H1 (cell line): Measurements from ENCODE around the gene PTPA. TPM values are rescaled to one million over a fixed set of nuclear protein-coding genes. Genes with fewer than 3 reads are reported as not detected.

Source experiments
- CTCF ChIA-PET: fragments of 300-600 bp; sonication (Branson Sonifier 250); formaldehyde crosslinking; loops from one replicate; lab custom pipeline; 2021; ENCODE audit not compliant: partially characterized antibody; lab: Charles Lee
- POLR2A ChIA-PET: fragments of 300-600 bp; sonication (Branson Sonifier 250); formaldehyde crosslinking; loops from one replicate; lab custom pipeline; 2021; ENCODE audit warnings: inconsistent platforms; ENCODE audit not compliant: partially characterized antibody; lab: Charles Lee
- DNase-seq, 2 experiments: peaks; one replicate each; pipeline versions ENCODE4 v3.0.0 to v3.0.0-alpha.2; 2010 to 2022; ENCODE audit warnings: low spot score in 2 of 2, low read depth in 1 of 2, mixed read lengths in 1 of 2
- FAIRE-seq: peaks from 2 replicates; lab custom pipeline; 2011; peaks lifted over from hg19 to GRCh38; lab: Jason Lieb, UNC
- H2AFZ ChIP-seq: 2 replicates; pipeline ENCODE4 v1.8.1; 2012; ENCODE audit warnings: low read length, inconsistent platforms
- H2AK5ac ChIP-seq: 2 replicates; pipeline ENCODE4 v1.6.1; 2013; ENCODE audit warnings: low read depth, low read length
- H2BK120ac ChIP-seq: replicated peaks from 2 replicates; pipeline ENCODE3; 2013; ENCODE audit warnings: low read depth, low read length, inconsistent platforms
- H2BK12ac ChIP-seq: 2 replicates; pipeline ENCODE4 v1.6.1; 2013; ENCODE audit warnings: low read depth, low read length
- H2BK15ac ChIP-seq: 2 replicates; pipeline ENCODE4 v1.6.1; 2013; ENCODE audit warnings: low read length
- H2BK20ac ChIP-seq: 2 replicates; pipeline ENCODE4 v1.6.1; 2013; ENCODE audit warnings: low read length
- H2BK5ac ChIP-seq: 2 replicates; pipeline ENCODE4 v1.6.1; 2013; ENCODE audit warnings: low read depth, low read length
- H3K14ac ChIP-seq: 2 replicates; pipeline ENCODE4 v1.6.1; 2013; ENCODE audit warnings: inconsistent platforms; ENCODE audit not compliant: insufficient read length
- H3K18ac ChIP-seq: 2 replicates; pipeline ENCODE4 v1.6.1; 2013; ENCODE audit warnings: low read length; ENCODE audit errors: extremely low read depth
- H3K23ac ChIP-seq: 2 replicates; pipeline ENCODE4 v1.6.1; 2013; ENCODE audit warnings: inconsistent platforms; ENCODE audit not compliant: insufficient read length
- H3K23me2 ChIP-seq: 2 replicates; pipeline ENCODE4 v1.6.1; 2013; ENCODE audit warnings: low read depth, low read length
- H3K27ac ChIP-seq: 2 replicates; pipeline ENCODE4 v1.6.1; 2011; ENCODE audit warnings: low read depth, low read length, inconsistent platforms
- H3K27me3 ChIP-seq, 4 experiments: replicated peaks in 1 of 4; 1 replicate in 1 of 4; 2 replicates in 3 of 4; pipeline versions ENCODE4 v1.6.1 to v1.8.1; 2011 to 2013; ENCODE audit warnings: low read length in 3 of 4, mild to moderate bottlenecking in 3 of 4, inconsistent platforms in 2 of 4, mixed read lengths in 2 of 4, moderate library complexity in 1 of 4; ENCODE audit not compliant: control insufficient read depth in 3 of 4, insufficient read depth in 3 of 4; ENCODE audit errors: extremely low read depth in 1 of 4
- H3K36me3 ChIP-seq, 4 experiments: 2 replicates each; pipeline versions ENCODE4 v1.6.1 to v1.8.1; 2011 to 2013; ENCODE audit warnings: mild to moderate bottlenecking in 4 of 4, low read length in 3 of 4, moderate library complexity in 2 of 4, control low read depth in 1 of 4, inconsistent platforms in 1 of 4; ENCODE audit not compliant: insufficient read depth in 4 of 4, control insufficient read depth in 2 of 4
- H3K4ac ChIP-seq: replicated peaks from 2 replicates; pipeline ENCODE3; 2013; ENCODE audit warnings: low read length, low read depth, mixed read lengths, inconsistent platforms; ENCODE audit not compliant: insufficient read length
- H3K4me1 ChIP-seq, 4 experiments: replicated peaks in 1 of 4; 1 replicate in 1 of 4; 2 replicates in 3 of 4; pipeline versions ENCODE4 v1.6.1 to v1.8.1; 2011 to 2013; ENCODE audit warnings: low read length in 3 of 4, inconsistent platforms in 2 of 4, mixed read lengths in 1 of 4; ENCODE audit not compliant: insufficient read depth in 4 of 4, control insufficient read depth in 3 of 4
- H3K4me2 ChIP-seq, 2 experiments: 2 replicates each; pipeline versions ENCODE4 v1.6.1 to v1.8.1; 2011 to 2013; ENCODE audit warnings: low read depth in 2 of 2, low read length in 2 of 2, control low read depth in 1 of 2, inconsistent platforms in 1 of 2, mild to moderate bottlenecking in 1 of 2; ENCODE audit not compliant: insufficient read depth in 1 of 2
- H3K4me3 ChIP-seq, 4 experiments: fragments of 200-600, 300-600 bp in 1 of 4; sonication (generic), shearing (Covaris generic), sonication (Bioruptor Twin) in 1 of 4; 2 replicates each; pipeline versions ENCODE4 v1.5.1 to v1.8.1; 2011 to 2016; ENCODE audit warnings: low read length in 4 of 4, low read depth in 3 of 4, control low read depth in 2 of 4, inconsistent platforms in 2 of 4, mild to moderate bottlenecking in 2 of 4, mixed read lengths in 1 of 4, moderate library complexity in 1 of 4; ENCODE audit not compliant: insufficient read depth in 2 of 4; ENCODE audit errors: extremely low read depth in 1 of 4
- H3K56ac ChIP-seq: replicated peaks from 2 replicates; pipeline ENCODE3; 2013; ENCODE audit warnings: low read depth, mild to moderate bottlenecking, mixed read lengths, low read length, inconsistent platforms; ENCODE audit not compliant: insufficient read length
- H3K79me1 ChIP-seq: 2 replicates; pipeline ENCODE4 v1.6.1; 2013; ENCODE audit warnings: low read depth, low read length, control low read depth
- H3K79me2 ChIP-seq, 2 experiments: 2 replicates each; pipeline versions ENCODE4 v1.6.1 to v1.8.1; 2012 to 2013; ENCODE audit warnings: low read length in 2 of 2, mild to moderate bottlenecking in 2 of 2, inconsistent platforms in 1 of 2; ENCODE audit not compliant: insufficient read depth in 2 of 2, control insufficient read depth in 1 of 2
- H3K9ac ChIP-seq, 4 experiments: replicated peaks in 1 of 4; 1 replicate in 1 of 4; 2 replicates in 3 of 4; pipeline versions ENCODE4 v1.6.1 to v1.8.1; 2011 to 2013; ENCODE audit warnings: low read depth in 3 of 4, low read length in 3 of 4, control low read depth in 2 of 4, mild to moderate bottlenecking in 2 of 4, moderate library complexity in 2 of 4, inconsistent platforms in 1 of 4; ENCODE audit errors: extremely low read depth in 1 of 4
- H3K9me3 ChIP-seq, 2 experiments: 2 replicates each; pipeline versions ENCODE4 v1.6.1 to v1.8.1; 2012 to 2013; ENCODE audit warnings: mild to moderate bottlenecking in 2 of 2, moderate library complexity in 2 of 2, control low read depth in 1 of 2, inconsistent platforms in 1 of 2, low read depth in 1 of 2, low read length in 1 of 2, mixed read lengths in 1 of 2; ENCODE audit not compliant: insufficient read depth in 2 of 2
- H4K20me1 ChIP-seq, 2 experiments: replicated peaks in 1 of 2; 2 replicates each; pipeline versions ENCODE3 to v1.8.1; 2011 to 2013; ENCODE audit warnings: inconsistent platforms in 2 of 2, low read length in 2 of 2, mild to moderate bottlenecking in 1 of 2; ENCODE audit not compliant: insufficient read depth in 2 of 2, control insufficient read depth in 1 of 2
- H4K5ac ChIP-seq: 2 replicates; pipeline ENCODE4 v1.6.1; 2013; ENCODE audit warnings: low read length, low read depth, mixed read lengths, inconsistent platforms; ENCODE audit not compliant: insufficient read length
- H4K8ac ChIP-seq: 2 replicates; pipeline ENCODE4 v1.8.0; 2013; ENCODE audit warnings: mild to moderate bottlenecking, moderate library complexity, low read length, inconsistent platforms; ENCODE audit not compliant: insufficient read depth; ENCODE audit errors: extremely low read depth
- H4K91ac ChIP-seq: replicated peaks from 2 replicates; pipeline ENCODE3; 2013; ENCODE audit warnings: low read length, mixed read lengths, inconsistent platforms; ENCODE audit not compliant: insufficient read length
- EP300 ChIP-seq, 2 experiments: IDR thresholded peaks; 1 replicate in 1 of 2; 2 replicates in 1 of 2; pipeline ENCODE4 v1.6.1; 2011 to 2012; ENCODE audit warnings: low read depth in 2 of 2, low read length in 2 of 2, mild to moderate bottlenecking in 2 of 2, borderline replicate concordance in 1 of 2, inconsistent platforms in 1 of 2, moderate library complexity in 1 of 2
- GABPA ChIP-seq: IDR thresholded peaks from 2 replicates; pipeline ENCODE4 v1.6.1; 2011; ENCODE audit warnings: mild to moderate bottlenecking, low read length, moderate library complexity, borderline replicate concordance; ENCODE audit not compliant: insufficient read depth
- HDAC2 ChIP-seq, 2 experiments: fragments of 300-600 bp in 1 of 2; sonication (generic) in 1 of 2; IDR thresholded peaks; 2 replicates each; pipeline ENCODE4 v1.6.1; 2011 to 2012; ENCODE audit warnings: low read depth in 2 of 2, low read length in 2 of 2, mild to moderate bottlenecking in 2 of 2, moderate library complexity in 2 of 2, borderline replicate concordance in 1 of 2, inconsistent platforms in 1 of 2
- WGBS, 2 experiments: shearing (Covaris generic) in 1 of 2; methylation state at CpG; one replicate each; pipeline versions ENCODE4 v1.1.6 to v1.1.7; 2013 to 2015; ENCODE audit warnings: low lambda C conversion rate in 2 of 2, mixed read lengths in 2 of 2, inconsistent platforms in 1 of 2, low coverage in 1 of 2, missing lambda C conversion rate in 1 of 2; ENCODE audit not compliant: insufficient replicate concordance in 2 of 2, insufficient coverage in 1 of 2, insufficient read length in 1 of 2; ENCODE audit errors: extremely low coverage in 1 of 2, missing lambda C conversion rate in 1 of 2; 5-methylcytosine and 5-hydroxymethylcytosine counted together
- polyA plus RNA-seq, 7 experiments: library from polyadenylated mRNA; depleted of rRNA in 3 of 7; stranded (reverse) in 5 of 7; unstranded in 2 of 7; fragments of >200 nt in 5 of 7; fragments of 200-250 nt in 2 of 7; gene quantifications; 1 replicate in 5 of 7; 2 replicates in 1 of 7; 4 replicates in 1 of 7; pipeline versions ENCODE4 v1.2.1 to v1.2.3, GENCODE V29; 2011 to 2013; ENCODE audit warnings: missing spikeins in 2 of 7, mixed read lengths in 2 of 7
- total RNA-seq: library from RNA; stranded (reverse); fragmentation: NEBNext Ultra II Directional; extraction: Animal tissue kit (Norgen Biotek cat#: 25700); gene quantifications from 2 replicates; pipeline ENCODE4 v1.2.1, GENCODE V29; 2021
- TF ChIP-seq, protein P1 (sequence below): IDR thresholded peaks from 2 replicates; pipeline ENCODE4 v1.6.1; 2012; ENCODE audit warnings: inconsistent platforms

PTPA gene
- total and polyA plus RNA-seq, 2 of the 8 experiments (the other 6 are each of a cell fraction or from before 2014, with no cell fraction given): 114 to 145 TPM

DNA sequence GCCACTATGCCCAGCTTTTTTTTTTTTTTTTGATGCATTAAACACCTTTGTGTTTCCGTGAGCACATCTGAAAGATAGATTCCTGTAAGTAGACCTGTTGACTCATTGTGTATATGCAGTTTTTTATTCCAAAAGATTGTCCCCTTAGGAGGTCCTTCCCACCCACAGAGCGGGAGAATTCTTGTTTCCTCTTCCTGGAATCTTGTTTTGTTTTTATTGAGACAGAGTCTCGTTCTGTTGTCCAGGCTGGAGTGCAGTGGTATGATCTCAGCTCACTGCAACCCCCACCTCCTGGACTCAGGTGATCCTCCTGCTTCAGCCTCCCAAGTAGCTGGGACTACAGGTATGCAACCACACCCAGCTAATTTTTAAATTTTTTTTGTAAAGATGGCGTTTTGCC, 7.6 kb downstream of the PTPA start:
- Histone ChIP-seq H3K4me1 (no peaks in the 10 kb centered on the region), H3K23ac (no peak overlapping the region), H2BK5ac (no peak overlapping the region), H3K9me3 (no peaks in the 10 kb centered on the region), H3K79me2 (peaks cover 3 to 56% of the 10 kb centered on the region in 2 experiments; a peak in 3 of 4 replicates), H2AK5ac (no peak overlapping the region), H4K5ac (no peak overlapping the region), H4K8ac (no peak overlapping the region), H2AFZ (no peak overlapping the region), H3K4me3 (no peak overlapping the region), H4K20me1 (peaks cover 0 to 6% of the 10 kb centered on the region in 2 experiments), H3K9ac (no peak overlapping the region), H3K14ac (no peak overlapping the region), H3K18ac (no peak overlapping the region), H3K56ac (no peak overlapping the region), H3K27ac (no peak overlapping the region), H3K79me1 (peaks cover 7% of the 10 kb centered on the region), H2BK15ac (no peak overlapping the region), H2BK120ac (no peak overlapping the region), H3K23me2 (no peaks in the 10 kb centered on the region), H3K4me2 (no peak overlapping the region), H2BK20ac (no peak overlapping the region), H3K36me3 (peaks cover 7 to 29% (median 13%) of the 10 kb centered on the region in 4 experiments; a peak in 5 of 8 replicates), H4K91ac (no peak overlapping the region), H3K27me3 (no peaks in the 10 kb centered on the region), H3K4ac (no peak overlapping the region), H2BK12ac (no peak overlapping the region)
- FAIRE-seq (no peak), DNase-seq (no peak)
- WGBS, 2 experiments: 87% methylated on average over 4 of the region's 4 CpGs; no CpG with 5 or more reads in 1 of the 2 experiments
- POLR2A ChIA-PET: interaction anchor here (0.7 kb wide), 1 partner anchor 392 kb away, joined by 3 read pairs; no protein-coding TSS in a partner anchor
- CTCF ChIA-PET: interaction anchor here (1.1 to 1.2 kb wide), 2 partner anchors 16 to 495 kb away, joined by 3 read pairs; no protein-coding TSS in a partner anchor
- TF ChIP-seq GABPA (no peak), EP300 (IDR thresholded peaks at IDR 0.05; ENCODE audit: borderline replicate concordance in 1 of 2, low read depth in 2 of 2, low read length in 2 of 2) (no peak), HDAC2 (IDR thresholded peaks at IDR 0.05; ENCODE audit: borderline replicate concordance in 1 of 2, low read depth in 2 of 2, low read length in 2 of 2) (no peak)
- TF ChIP-seq, protein P1, sequence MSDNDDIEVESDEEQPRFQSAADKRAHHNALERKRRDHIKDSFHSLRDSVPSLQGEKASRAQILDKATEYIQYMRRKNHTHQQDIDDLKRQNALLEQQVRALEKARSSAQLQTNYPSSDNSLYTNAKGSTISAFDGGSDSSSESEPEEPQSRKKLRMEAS: no peak
